AG10803 (cell line): ENCODE data around the gene PLA2G2E.

Experiments
- DNase-seq: peaks from one replicate; pipeline ENCODE4 v3.0.0; 2010; ENCODE audit warnings: low read depth
- H3K4me3 ChIP-seq: 2 replicates; pipeline ENCODE4 v1.5.1; 2011; ENCODE audit warnings: mild to moderate bottlenecking, low read length, control low read depth
- CTCF ChIP-seq: conservative IDR thresholded peaks from 2 replicates; pipeline ENCODE4 v1.5.1; 2011; ENCODE audit warnings: mild to moderate bottlenecking, low read length, control low read depth, inconsistent platforms

PLA2G2E gene

GRCh38 chr1:19903621-19904020 lies 19.8 kb downstream of the PLA2G2E start:
- no peak overlapping the region for H3K4me3 ChIP-seq
- DNase-seq: no peak
- TF ChIP-seq CTCF: no peak

- no peak for DNase-seq
- no peak overlapping the region for H3K4me3 ChIP-seq
- no peak for TF ChIP-seq CTCF
Observed at GRCh38 chr1:19901653-19902052, 21.8 kb downstream of the PLA2G2E start.

GRCh38 chr1:19894218-19894617 lies 29.2 kb downstream of the PLA2G2E start:
- no peak for TF ChIP-seq CTCF
- DNase-seq: peak; percentile 21
- H3K4me3 ChIP-seq: no peak overlapping the region

DNA sequence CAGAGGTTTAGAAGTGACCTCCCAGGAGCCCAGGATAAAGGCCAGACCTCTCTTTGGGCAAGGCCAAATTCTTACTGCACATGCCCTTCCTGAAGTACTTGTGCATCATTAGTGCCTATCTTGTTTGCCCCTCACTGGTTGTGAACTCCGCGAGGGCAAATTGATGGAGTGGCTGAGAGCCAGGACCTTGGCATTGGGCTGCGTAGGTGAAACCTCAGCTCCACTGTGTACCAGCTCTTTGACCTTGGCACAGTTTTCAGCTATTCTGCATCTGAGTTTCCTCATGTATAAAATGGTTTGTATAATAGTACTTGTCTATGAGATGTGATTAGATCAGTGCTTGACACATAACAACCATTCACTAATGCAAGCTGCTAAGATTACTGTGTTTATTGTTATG lies 29.7 kb downstream of the PLA2G2E start:
- H3K4me3 ChIP-seq: no peak overlapping the region
- DNase-seq: no peak
- no peak for TF ChIP-seq CTCF

- no peak overlapping the region for H3K4me3 ChIP-seq
- peak; percentile 20 for DNase-seq
- no peak for TF ChIP-seq CTCF
Observed at GRCh38 chr1:19892628-19893168, 30.7 kb downstream of the PLA2G2E start.

GRCh38 chr1:19892129-19892528 lies 31.3 kb downstream of the PLA2G2E start:
- no peak overlapping the region for H3K4me3 ChIP-seq
- no peak for TF ChIP-seq CTCF
- DNase-seq: no peak

DNA sequence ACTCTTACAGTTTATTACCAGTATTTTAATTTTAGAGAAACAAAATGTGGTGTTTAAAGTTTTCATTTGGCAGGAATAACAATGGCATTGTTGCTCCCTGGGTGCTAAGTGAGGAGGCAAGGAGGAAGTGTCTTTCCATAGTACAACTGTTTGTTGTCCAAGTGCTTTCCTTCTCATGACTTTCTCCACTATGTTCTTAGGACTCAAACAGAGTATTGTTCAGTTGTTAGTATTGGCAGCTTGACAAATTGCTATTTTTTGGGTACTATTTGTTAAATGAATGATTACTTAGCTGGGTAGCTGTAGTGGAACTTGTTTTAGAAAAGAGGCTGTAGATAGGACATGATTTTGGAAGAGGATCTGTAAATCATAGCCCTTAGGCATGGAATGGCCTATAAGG lies 33.8 kb downstream of the PLA2G2E start:
- TF ChIP-seq CTCF: no peak
- no peak overlapping the region for H3K4me3 ChIP-seq

More for the DNA sequence above, 33.8 kb downstream of the PLA2G2E start:
- no peak for DNase-seq
